HG03354 (cell line): Measurements from ENCODE around the gene TENM4.
"Not testable (repeated sequence)": the region's sequence is repeated elsewhere in the genome, so short reads cannot be mapped to it uniquely, and the experiment has no call there.

ENCODE experiments used
- ATAC-seq: cut with Tn5 transposase; IDR thresholded peaks from one replicate; pipeline ENCODE4 v1.9.1; 2021; ENCODE audit warnings: mild to moderate bottlenecking; ENCODE audit not compliant: unreplicated experiment, poor library complexity, severe bottlenecking

TENM4 gene

GRCh38 chr11:79022265-79022664 is 418.6 kb downstream of the TENM4 start:
- ATAC-seq, result no peak

- no peak for ATAC-seq
Observed at GRCh38 chr11:79021601-79022000, 419.2 kb downstream of the TENM4 start.

GRCh38 chr11:79019975-79020374 is 420.9 kb downstream of the TENM4 start:
- no peak for ATAC-seq

- no peak for ATAC-seq
Observed at GRCh38 chr11:79019277-79019676, 421.6 kb downstream of the TENM4 start.

GRCh38 chr11:79018371-79018849 is 422.4 kb downstream of the TENM4 start:
- no peak for ATAC-seq

GRCh38 chr11:79017811-79018210 is 423.0 kb downstream of the TENM4 start:
- no peak for ATAC-seq

- ATAC-seq, result no peak
Observed at GRCh38 chr11:79013509-79013908, 427.3 kb downstream of the TENM4 start.

- ATAC-seq, result no peak
Observed at GRCh38 chr11:79011357-79011756, 429.5 kb downstream of the TENM4 start.

GRCh38 chr11:79007771-79008402 is 432.9 kb downstream of the TENM4 start:
- ATAC-seq, result no peak

GRCh38 chr11:79006854-79007253 is 434.0 kb downstream of the TENM4 start:
- ATAC-seq, result no peak

GRCh38 chr11:78996007-78996406 is 444.8 kb downstream of the TENM4 start:
- no peak for ATAC-seq

GRCh38 chr11:78995171-78995570 is 445.7 kb downstream of the TENM4 start:
- no peak for ATAC-seq

- ATAC-seq, result no peak
Observed at GRCh38 chr11:78993802-78994430, 446.9 kb downstream of the TENM4 start.

GRCh38 chr11:78991681-78992080 is 449.1 kb downstream of the TENM4 start:
- ATAC-seq, result no peak

- no peak for ATAC-seq
Observed at GRCh38 chr11:78990261-78990660, 450.6 kb downstream of the TENM4 start.

GRCh38 chr11:78987748-78988147 is 453.1 kb downstream of the TENM4 start:
- ATAC-seq, result no peak

- no peak for ATAC-seq
Observed at GRCh38 chr11:78986305-78986704, 454.5 kb downstream of the TENM4 start.

GRCh38 chr11:78985663-78986062 is 455.2 kb downstream of the TENM4 start:
- no peak for ATAC-seq

- ATAC-seq, result no peak
Observed at GRCh38 chr11:78982473-78982872, 458.4 kb downstream of the TENM4 start.

- ATAC-seq, result no peak
Observed at GRCh38 chr11:78981153-78981552, 459.7 kb downstream of the TENM4 start.

- no peak for ATAC-seq
Observed at GRCh38 chr11:78978831-78979230, 462.0 kb downstream of the TENM4 start.

GRCh38 chr11:78977848-78978247 is 463.0 kb downstream of the TENM4 start:
- not testable (repeated sequence) for ATAC-seq
